GM10248 (cell line): ENCODE results near the gene SIPA1L3.

ENCODE experiments used
- CTCF ChIA-PET: fragments of 300-600 bp; sonication (Branson Sonifier 250); formaldehyde crosslinking; extraction: SDS; loops from one replicate; lab custom pipeline; 2021; ENCODE audit warnings: antibody characterized with exemption; lab: Yijun Ruan, JAX
- POLR2A ChIA-PET: fragments of 350-650 bp; sonication (Branson Sonifier 250); formaldehyde crosslinking; extraction: SDS; loops from one replicate; lab custom pipeline; 2020; ENCODE audit warnings: antibody characterized with exemption; lab: Yijun Ruan, JAX
- DNase-seq: peaks from one replicate; pipeline ENCODE4 v3.0.0; 2012; ENCODE audit errors: extremely low spot score
- CTCF ChIP-seq: IDR thresholded peaks from 2 replicates; pipeline ENCODE4 v1.5.1; 2012; ENCODE audit warnings: mild to moderate bottlenecking, low read depth; ENCODE audit errors: extremely low read depth, missing control alignments, control extremely low read depth

The SIPA1L3 gene

GRCh38 chr19:38115271-38115802, 208.3 kb downstream of the SIPA1L3 start:
- no peak for DNase-seq
- TF ChIP-seq CTCF: no peak
- POLR2A ChIA-PET: no interaction called here
- CTCF ChIA-PET: interaction anchor here (1.1 kb wide), 1 partner anchor 213 kb away, joined by 5 read pairs; no protein-coding TSS in a partner anchor

GRCh38 chr19:38118176-38118575, 211.2 kb downstream of the SIPA1L3 start:
- POLR2A ChIA-PET: no interaction called here
- CTCF ChIA-PET: interaction anchor here (0.9 to 1.6 kb wide), 3 partner anchors 13 to 216 kb away, joined by 3 to 7 read pairs (median 4); no protein-coding TSS in a partner anchor
- TF ChIP-seq CTCF: no peak
- no peak for DNase-seq

- ChIA-PET POLR2A (no interaction called here), CTCF (interaction anchor here (0.7 to 2.1 kb wide), 3 partner anchors 14 to 218 kb away, joined by 3 to 10 read pairs (median 4); no protein-coding TSS in a partner anchor)
- no peak for TF ChIP-seq CTCF
- DNase-seq: no peak
Measured at GRCh38 chr19:38120471-38121025, 213.5 kb downstream of the SIPA1L3 start.

GRCh38 chr19:38122402-38123093, 215.5 kb downstream of the SIPA1L3 start:
- no peak for TF ChIP-seq CTCF
- ChIA-PET CTCF (no interaction called here), POLR2A (no interaction called here)
- DNase-seq: no peak

- CTCF ChIA-PET: interaction anchor here (1.0 to 1.9 kb wide), 2 partner anchors 9 to 16 kb away, joined by 3 to 7 read pairs; no protein-coding TSS in a partner anchor
- no peak for TF ChIP-seq CTCF
- DNase-seq: no peak
- POLR2A ChIA-PET: no interaction called here
Measured at GRCh38 chr19:38125238-38125637, 218.2 kb downstream of the SIPA1L3 start.

GRCh38 chr19:38130399-38130798, 223.4 kb downstream of the SIPA1L3 start:
- POLR2A ChIA-PET: no interaction called here
- DNase-seq: no peak
- no peak for TF ChIP-seq CTCF
- CTCF ChIA-PET: interaction anchor here (1.6 kb wide), 1 partner anchor 13 kb away, joined by 3 read pairs; no protein-coding TSS in a partner anchor
